Endothelial cell (in vitro differentiated cells): ENCODE results near the gene TLN1. TPM values are rescaled to one million over a fixed set of nuclear protein-coding genes. Genes with fewer than 3 reads are reported as not detected.
A peak's percentile ranks its signal among the peaks of the same experiment; 100 is the strongest.

Experiments
- DNase-seq: peaks from one replicate; pipeline ENCODE4 v3.0.0; 2021; ENCODE audit warnings: low spot score
- H3K27ac Mint-ChIP-seq: one replicate; pipeline ENCODE4 v1.8.0; 2021; ENCODE audit warnings: mixed read lengths, inconsistent platforms; ENCODE audit not compliant: unreplicated experiment
- H3K27me3 Mint-ChIP-seq: one replicate; pipeline ENCODE4 v1.8.0; 2021; ENCODE audit warnings: mild to moderate bottlenecking, moderate library complexity, mixed read lengths, inconsistent platforms; ENCODE audit not compliant: unreplicated experiment
- H3K36me3 Mint-ChIP-seq: one replicate; pipeline ENCODE4 v1.8.0; 2021; ENCODE audit warnings: mild to moderate bottlenecking, low read depth, mixed read lengths, inconsistent platforms; ENCODE audit not compliant: unreplicated experiment
- H3K4me1 Mint-ChIP-seq: one replicate; pipeline ENCODE4 v1.8.0; 2021; ENCODE audit warnings: mild to moderate bottlenecking, mixed read lengths, inconsistent platforms; ENCODE audit not compliant: unreplicated experiment
- H3K4me3 Mint-ChIP-seq: one replicate; pipeline ENCODE4 v1.8.0; 2021; ENCODE audit warnings: mild to moderate bottlenecking, mixed read lengths, inconsistent platforms; ENCODE audit not compliant: unreplicated experiment
- H3K9me3 Mint-ChIP-seq: one replicate; pipeline ENCODE4 v1.8.0; 2021; ENCODE audit warnings: mixed read lengths, inconsistent platforms; ENCODE audit not compliant: unreplicated experiment
- CTCF ChIP-seq: fragments of 200-600 bp; sonication (generic); IDR thresholded peaks from one replicate; pipeline ENCODE4 v1.5.0; 2021; ENCODE audit warnings: antibody characterized with exemption; ENCODE audit not compliant: unreplicated experiment
- microRNA-seq: library from miRNA; unstranded; fragments of <30 nt; microRNA quantifications from one replicate; pipeline ENCODE4, GENCODE V29; 2020; ENCODE audit not compliant: unreplicated experiment
- total RNA-seq: library from RNA; stranded (reverse); fragmentation: NEBNext Ultra II Directional; extraction: Animal tissue kit (Norgen Biotek cat#: 25700); gene quantifications from one replicate; pipeline ENCODE4 v1.2.1, GENCODE V29; 2021; ENCODE audit not compliant: unreplicated experiment

The TLN1 gene
- total RNA-seq, 1 donor from 2014 or later, result 370 TPM

- Mint-ChIP-seq H3K36me3 (peaks cover 12% of the 10 kb centered on the region), H3K9me3 (peaks cover 2% of the 10 kb centered on the region), H3K27me3 (peaks cover 10% of the 10 kb centered on the region), H3K4me3 (no peak overlapping the region), H3K4me1 (peaks cover 24% of the 10 kb centered on the region), H3K27ac (no peak overlapping the region)
- no peak for TF ChIP-seq CTCF
- DNase-seq, result no peak
Observed at GRCh38 chr9:35651956-35652828, 79.8 kb downstream of the TLN1 start.

- Mint-ChIP-seq H3K4me1 (peaks cover 23% of the 10 kb centered on the region), H3K27me3 (peaks cover 7% of the 10 kb centered on the region), H3K27ac (no peak within 1 kb of the TSS), H3K36me3 (peaks cover 14% of the 10 kb centered on the region), H3K9me3 (no peaks in the 10 kb centered on the region), H3K4me3 (no peak within 1 kb of the TSS)
- DNase-seq, result no peak
- no peak for TF ChIP-seq CTCF
Observed at GRCh38 chr9:35650341-35651158, 81.4 kb downstream of the TLN1 start, which contains the start of gene SIT1. Gene SIT1, minus strand, starts transcription at chr9:35650931. Its CDS starts 78 bp downstream, at chr9:35650853.

- peaks cover 7% of the 10 kb centered on the region for H3K27me3 Mint-ChIP-seq
- H3K4me3 Mint-ChIP-seq, result no peak overlapping the region
- peaks cover 23% of the 10 kb centered on the region for H3K4me1 Mint-ChIP-seq
- no peak overlapping the region for H3K27ac Mint-ChIP-seq
- TF ChIP-seq CTCF, result no peak
- DNase-seq, result no peak
- no peaks in the 10 kb centered on the region for H3K9me3 Mint-ChIP-seq
- H3K36me3 Mint-ChIP-seq, result peaks cover 14% of the 10 kb centered on the region
Observed at GRCh38 chr9:35649431-35650340, 82.3 kb downstream of the TLN1 start.

Small RNA genes lying within 50 kb of the gene (microRNA-seq; reads per million reads assigned to microRNA genes)
- gene MIR6852, result 0.90 reads per million, percentile 9 among the genes with 10 or more reads in this experiment
- gene MIR6853, result 0.77 reads per million, percentile 4 among the genes with 10 or more reads in this experiment

Other genes starting within 250 kb of the TLN1 start
- 22.3 TPM for gene RUSC2, start 242.1 kb downstream of the TLN1 start, total RNA-seq
- 34.6 TPM for gene TESK1, start 126.9 kb downstream of the TLN1 start, total RNA-seq
- 2.4 TPM for gene CD72, start 113.8 kb downstream of the TLN1 start, total RNA-seq
- not detected for gene SIT1, start 81.3 kb downstream of the TLN1 start, total RNA-seq
- gene RMRP, start 74.2 kb downstream of the TLN1 start, total RNA-seq, result 32,961 TPM
- gene CCDC107, start 73.9 kb downstream of the TLN1 start, total RNA-seq, result 13.5 TPM
- 1.4 TPM for gene ARHGEF39, start 67.0 kb downstream of the TLN1 start, total RNA-seq
- gene CA9, start 58.3 kb downstream of the TLN1 start, total RNA-seq, result 1.5 TPM
- 173 TPM for gene TPM2, start 42.3 kb downstream of the TLN1 start, total RNA-seq
- gene CREB3, start 471 bp upstream of the TLN1 start, total RNA-seq, result 29.2 TPM
- gene GBA2, start 17.0 kb upstream of the TLN1 start, total RNA-seq, result 200 TPM
- gene RGP1, start 17.1 kb upstream of the TLN1 start, total RNA-seq, result 51.4 TPM
- 2.8 TPM for gene MSMP, start 22.1 kb upstream of the TLN1 start, total RNA-seq
- 30.8 TPM for gene NPR2, start 59.4 kb upstream of the TLN1 start, total RNA-seq
- gene SPAG8, start 80.1 kb upstream of the TLN1 start, total RNA-seq, result 0.59 TPM
- gene HINT2, start 82.8 kb upstream of the TLN1 start, total RNA-seq, result 43.3 TPM
- not detected for gene FAM221B, start 96.5 kb upstream of the TLN1 start, total RNA-seq
- gene TMEM8B, start 97.0 kb upstream of the TLN1 start, total RNA-seq, result 9.0 TPM
- not detected for gene OR13J1, start 138.2 kb upstream of the TLN1 start, total RNA-seq
- gene HRCT1, start 174.0 kb upstream of the TLN1 start, total RNA-seq, result 0.87 TPM
- 32.0 TPM for gene SPAAR, start 177.3 kb upstream of the TLN1 start, total RNA-seq
- not detected for gene OR2S2, start 226.0 kb upstream of the TLN1 start, total RNA-seq